DMS79 treated with DMSO at 0.1 percent for 48 hours (cell line): ENCODE measurements around the gene DOCK3.
"Not testable (repeated sequence)": the region's sequence is repeated elsewhere in the genome, so short reads cannot be mapped to it uniquely, and the experiment has no call there.

ENCODE experiments used
- DNase-seq: peaks from one replicate; lab custom pipeline; 2025; lab: John Stamatoyannopoulos, UW

DOCK3 gene

GRCh38 chr3:51199296-51199695, 524.6 kb downstream of the DOCK3 start:
- not testable (repeated sequence) for DNase-seq

- DNase-seq: no peak
Measured at GRCh38 chr3:51216291-51216690, 541.6 kb downstream of the DOCK3 start.

GRCh38 chr3:51221959-51222358, 547.2 kb downstream of the DOCK3 start:
- DNase-seq: no peak

DNA sequence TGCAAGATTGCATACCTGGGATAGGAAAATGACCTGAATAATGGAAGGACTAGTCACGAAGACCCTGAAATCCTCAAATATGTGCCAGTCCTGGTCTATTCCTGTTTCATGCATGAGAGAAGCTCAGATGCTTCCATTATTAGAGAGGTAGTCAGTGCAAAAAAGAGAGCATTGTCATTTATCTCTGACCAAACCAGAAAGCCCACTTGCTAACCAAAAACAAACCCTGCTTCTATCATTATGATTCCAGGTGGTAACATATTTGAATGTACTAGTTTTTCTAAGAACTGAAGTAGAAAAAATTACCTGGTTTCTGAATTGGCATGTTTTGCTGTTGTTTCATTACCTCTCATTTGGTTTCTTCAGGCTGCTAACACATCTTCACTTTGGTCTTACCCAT, 549.6 kb downstream of the DOCK3 start:
- no peak for DNase-seq

DNA sequence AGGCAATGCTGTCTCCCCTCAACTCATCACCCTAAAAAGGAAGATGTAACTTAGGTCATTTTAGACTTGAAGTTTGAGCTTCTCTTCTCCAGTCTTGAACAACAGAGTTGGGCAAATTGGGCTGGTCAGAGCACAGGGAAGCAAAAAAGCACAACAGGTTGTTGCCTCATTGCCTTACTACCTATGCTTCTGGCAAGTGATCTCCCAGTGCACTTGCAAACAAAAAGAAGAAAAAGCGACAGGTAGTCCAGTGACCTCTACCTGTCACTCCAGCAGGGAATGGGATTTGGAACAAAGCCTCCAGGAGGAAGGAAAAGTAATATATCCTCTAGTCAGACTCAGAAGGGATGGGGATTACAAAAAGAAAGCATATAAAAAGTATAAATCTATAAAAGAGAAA, 550.1 kb downstream of the DOCK3 start:
- DNase-seq: no peak

GRCh38 chr3:51242939-51243338, 568.2 kb downstream of the DOCK3 start:
- no peak for DNase-seq

GRCh38 chr3:51243924-51244323, 569.2 kb downstream of the DOCK3 start:
- no peak for DNase-seq

DNA sequence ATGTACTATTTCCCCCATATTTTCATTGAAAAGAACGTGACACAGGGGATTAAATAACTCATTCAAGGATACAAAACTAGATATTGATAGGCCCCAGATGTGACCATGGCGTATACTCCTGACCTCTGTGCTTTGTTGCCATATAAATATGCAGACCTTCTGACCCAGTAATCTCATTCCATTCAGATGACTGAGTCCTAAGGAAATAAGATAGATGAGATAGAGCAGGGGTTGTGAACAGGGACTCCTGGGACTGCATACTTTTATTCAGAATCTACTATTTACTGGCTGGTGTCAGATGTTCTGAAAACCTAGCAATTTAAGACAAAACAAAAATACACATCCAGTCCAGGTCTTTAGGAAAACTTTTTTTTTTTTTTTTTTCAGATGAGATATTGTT, 571.1 kb downstream of the DOCK3 start:
- no peak for DNase-seq

- no peak for DNase-seq
Measured at GRCh38 chr3:51257870-51258269, 583.1 kb downstream of the DOCK3 start.

DNA sequence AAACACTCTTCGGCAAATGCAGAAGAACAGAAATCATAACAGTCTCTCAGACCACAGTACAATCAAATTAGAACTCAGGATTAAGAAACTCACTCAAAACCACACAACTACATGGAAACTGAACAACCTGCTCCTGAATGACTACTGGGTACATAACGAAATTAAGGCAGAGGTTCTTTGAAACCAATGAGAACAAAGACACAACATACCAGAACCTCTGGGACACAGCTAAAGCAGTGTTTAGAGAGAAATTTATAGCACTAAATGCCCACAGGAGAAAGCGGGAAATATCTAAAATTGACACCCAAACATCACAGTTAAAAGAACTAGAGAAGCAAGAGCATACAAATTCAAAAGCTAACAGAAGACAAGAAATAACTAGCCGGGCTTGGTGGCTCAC, 589.4 kb downstream of the DOCK3 start:
- DNase-seq: not testable (repeated sequence)

- DNase-seq: no peak
Measured at GRCh38 chr3:51268132-51268531, 593.4 kb downstream of the DOCK3 start.

GRCh38 chr3:51269466-51269865, 594.7 kb downstream of the DOCK3 start:
- DNase-seq: no peak

GRCh38 chr3:51270559-51270958, 595.8 kb downstream of the DOCK3 start:
- no peak for DNase-seq

- DNase-seq: no peak
Measured at GRCh38 chr3:51271172-51271571, 596.4 kb downstream of the DOCK3 start.

- DNase-seq: no peak
Measured at GRCh38 chr3:51274052-51274451, 599.3 kb downstream of the DOCK3 start.

- no peak for DNase-seq
Measured at GRCh38 chr3:51275111-51275805, 600.5 kb downstream of the DOCK3 start.

DNA sequence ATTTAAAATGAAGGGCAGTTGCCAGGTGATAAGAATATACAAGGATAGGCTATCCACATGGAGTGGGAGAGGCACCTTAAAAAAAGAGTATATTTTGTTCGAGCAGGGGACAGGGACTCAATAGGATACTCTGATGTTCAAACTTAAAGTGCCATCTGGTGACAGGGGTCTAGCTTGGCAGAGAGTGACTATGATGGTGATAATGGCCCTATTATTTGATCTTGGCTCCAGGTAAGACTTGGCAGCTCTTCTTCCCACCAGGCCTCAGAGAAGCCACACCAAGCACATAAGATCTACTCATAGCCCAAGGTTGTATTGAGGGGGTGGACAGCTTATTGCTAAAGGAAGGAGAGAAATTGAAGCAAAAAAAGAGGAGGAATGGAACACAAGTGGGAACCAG, 601.3 kb downstream of the DOCK3 start:
- DNase-seq: no peak

DNA sequence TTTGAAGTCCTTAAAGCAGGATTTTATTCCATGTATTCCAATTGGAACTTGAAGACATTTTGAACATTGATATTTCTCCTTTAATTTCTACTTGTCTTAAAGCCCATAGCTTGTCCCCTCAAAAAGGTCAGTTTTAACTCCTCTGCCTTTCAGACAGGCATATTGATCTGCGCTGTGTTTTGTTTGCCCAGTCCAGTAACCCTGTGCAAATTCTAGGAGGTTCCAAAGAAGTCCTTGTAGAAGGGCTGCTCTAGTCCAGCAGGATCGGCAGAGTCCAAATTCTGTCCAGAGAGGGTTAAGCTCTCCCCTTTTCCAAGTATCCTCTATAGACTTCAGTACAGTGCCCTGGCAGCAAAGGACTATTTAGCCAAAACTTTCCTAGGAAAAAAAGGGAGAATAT, 604.7 kb downstream of the DOCK3 start:
- no peak for DNase-seq

GRCh38 chr3:51280176-51280575, 605.4 kb downstream of the DOCK3 start:
- no peak for DNase-seq

- no peak for DNase-seq
Measured at GRCh38 chr3:51282931-51283330, 608.2 kb downstream of the DOCK3 start.

GRCh38 chr3:51283421-51283820, 608.7 kb downstream of the DOCK3 start:
- DNase-seq: no peak

- no peak for DNase-seq
Measured at GRCh38 chr3:51295625-51296024, 620.9 kb downstream of the DOCK3 start.

DNA sequence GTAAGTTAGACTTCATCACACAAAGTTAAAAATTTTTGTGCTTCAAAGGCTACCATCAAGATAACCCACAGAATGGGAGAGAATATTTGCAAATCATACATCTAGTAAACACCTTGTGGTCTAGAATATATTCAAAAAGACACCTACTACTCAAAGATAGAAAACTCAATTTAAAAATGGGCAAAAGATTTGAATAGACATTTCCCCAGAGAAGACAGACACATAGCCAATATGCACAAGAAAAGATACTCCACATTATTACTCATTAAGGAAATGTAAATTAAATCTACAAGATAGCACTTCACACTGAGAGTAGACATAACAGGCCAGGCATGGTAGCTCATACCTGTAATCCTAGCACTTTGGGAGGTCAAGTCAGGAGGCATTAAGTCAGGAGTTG, 622.6 kb downstream of the DOCK3 start:
- no peak for DNase-seq

DNA sequence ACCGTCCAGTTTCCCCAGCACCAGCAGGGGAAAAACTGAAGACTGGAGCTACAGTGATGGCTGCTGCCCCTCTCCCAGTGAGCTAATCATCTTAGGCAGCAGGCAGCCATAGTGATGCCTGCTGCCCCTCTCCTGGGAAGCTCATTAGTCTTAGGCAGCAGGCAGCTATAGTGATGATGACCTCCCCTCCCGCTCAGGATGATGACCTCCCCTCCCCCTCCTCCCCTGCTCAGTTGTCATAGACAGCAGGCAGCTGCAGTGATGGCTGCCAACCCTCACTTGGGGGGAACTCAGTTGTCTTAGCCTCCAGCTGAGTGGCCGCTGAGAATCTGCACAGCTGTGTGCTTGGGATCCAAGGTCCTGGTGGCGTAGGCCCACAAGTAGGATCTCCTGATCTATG, 629.5 kb downstream of the DOCK3 start:
- no peak for DNase-seq

DNA sequence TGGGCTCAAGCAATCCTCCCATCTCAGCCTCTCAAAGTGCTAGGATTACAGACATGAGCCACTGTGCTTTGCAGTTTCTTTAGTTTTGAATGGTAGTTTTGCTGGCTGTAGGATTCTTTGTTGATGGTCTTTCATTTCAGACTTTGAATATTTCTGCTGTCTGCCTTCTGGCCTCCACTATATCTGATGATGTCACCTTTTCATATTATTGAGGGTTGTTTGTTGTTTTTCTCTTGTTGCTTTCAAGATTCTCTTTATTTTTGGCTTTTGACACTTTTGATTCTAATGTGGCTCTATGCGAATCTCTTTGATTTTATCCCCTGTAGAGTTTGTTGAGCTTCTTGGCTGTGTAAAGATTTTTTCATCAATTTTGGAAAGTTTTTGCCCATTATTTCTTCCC, 631.4 kb downstream of the DOCK3 start:
- DNase-seq: no peak
